Measurements from ENCODE around the gene CNTN5. TPM values are rescaled to one million over a fixed set of nuclear protein-coding genes. Genes with fewer than 3 reads are reported as not detected.

The CNTN5 gene
- 0.30 and 1.1 TPM in 2 replicates for total RNA-seq

DNA sequence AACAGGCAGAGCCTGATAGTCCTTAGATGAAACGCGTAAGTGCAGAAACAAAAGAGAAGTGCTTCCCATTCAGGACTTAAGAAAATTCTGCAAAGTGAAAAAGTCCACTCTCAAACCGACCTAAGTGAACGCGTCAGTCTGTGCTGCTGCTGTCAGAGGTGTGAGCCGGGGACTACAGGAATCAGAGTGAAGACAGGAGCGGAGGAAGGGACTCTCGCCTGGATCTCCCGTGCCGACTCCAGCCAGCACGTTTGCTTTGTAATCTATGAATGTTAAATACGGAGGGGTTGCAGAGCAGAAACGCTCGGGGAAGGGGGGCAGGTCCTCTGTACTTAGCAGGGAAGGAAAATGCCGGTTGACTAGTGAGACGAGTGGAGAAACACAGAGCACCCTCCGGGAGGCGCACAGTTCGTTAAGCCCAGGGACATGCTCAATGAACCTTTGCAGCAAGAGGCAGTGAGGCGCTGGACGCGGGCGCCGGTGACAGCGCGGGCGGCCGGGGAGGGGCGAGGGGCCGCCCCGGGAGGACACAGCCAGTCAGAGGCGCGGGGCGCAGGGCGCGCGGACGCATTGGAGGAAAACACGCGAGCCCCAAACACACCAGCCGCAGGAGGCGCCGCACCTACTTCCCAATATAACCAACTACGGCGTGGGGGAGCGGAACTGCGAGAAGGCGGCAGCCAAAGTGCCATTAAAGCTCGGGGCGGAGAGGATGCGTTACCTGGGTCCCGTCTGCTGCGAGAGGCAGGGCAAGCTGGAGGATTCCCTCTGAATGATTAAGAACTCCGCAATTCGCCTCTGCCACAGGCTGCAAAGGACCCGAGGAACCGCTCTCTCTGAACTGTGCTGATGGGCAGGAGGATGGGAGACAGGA lies at the start of gene CNTN5:
CNTN5 (plus strand) TSS at position 598 of the 874 bp plus-strand sequence.

